HCT116 (cell line): ENCODE measurements around the gene ACTBL2.

Experiments used
- EGR1 ChIP-seq: IDR thresholded peaks from 2 replicates; pipeline ENCODE4 v1.6.1; 2012; ENCODE audit warnings: low read depth
- EZH2 ChIP-seq: fragments of 200-600 bp; sonication (generic); IDR thresholded peaks from 2 replicates; pipeline ENCODE4 v1.6.1; 2017; ENCODE audit warnings: antibody characterized with exemption, mixed run types
- EZH2phosphoT487 ChIP-seq: fragments of 200-600 bp; IDR thresholded peaks from 2 replicates; pipeline ENCODE4 v1.6.1; 2018; ENCODE audit warnings: antibody characterized with exemption, borderline replicate concordance
- JUND ChIP-seq: IDR thresholded peaks from 2 replicates; pipeline ENCODE4 v1.6.1; 2012
- MAX ChIP-seq: IDR thresholded peaks from 2 replicates; pipeline ENCODE4 v1.6.1; 2012
- POLR2A ChIP-seq: IDR thresholded peaks from 2 replicates; pipeline ENCODE4 v1.7.0; 2011; ENCODE audit warnings: borderline replicate concordance; ENCODE audit not compliant: insufficient read depth, insufficient read length; ENCODE audit errors: extremely low read depth
- POLR2AphosphoS5 ChIP-seq: IDR thresholded peaks from 2 replicates; pipeline ENCODE4 v1.6.1; 2011; ENCODE audit warnings: mild to moderate bottlenecking, low read depth, low read length, moderate library complexity
- SIN3A ChIP-seq: IDR thresholded peaks from 2 replicates; pipeline ENCODE4 v1.6.1; 2012; ENCODE audit warnings: low read depth
- ZFX ChIP-seq: fragments of 450-650 bp; IDR thresholded peaks from 2 replicates; pipeline ENCODE4 v1.6.1; 2017
- ZNF274 ChIP-seq: fragments of 200-500 bp; sonication (Bioruptor generic); IDR thresholded peaks from 2 replicates; pipeline ENCODE4 v1.6.1; 2014; ENCODE audit warnings: mild to moderate bottlenecking, low read depth, low read length, inconsistent platforms
- TF ChIP-seq, protein P1 (sequence below), 3 experiments: fragments of 200-600 bp in 1 of 3; sonication (generic) in 1 of 3; IDR thresholded peaks in 2 of 3; conservative IDR thresholded peaks in 1 of 3; 2 replicates each; pipeline ENCODE4 v1.5.1; 2012 to 2017; ENCODE audit warnings: low read depth in 2 of 3, low read length in 2 of 3, antibody characterized with exemption in 1 of 3, borderline replicate concordance in 1 of 3, control low read depth in 1 of 3, mild to moderate bottlenecking in 1 of 3, mixed read lengths in 1 of 3, mixed run types in 1 of 3, moderate library complexity in 1 of 3; ENCODE audit not compliant: insufficient read depth in 1 of 3
- TF ChIP-seq, protein P2 (sequence below): IDR thresholded peaks from 2 replicates; pipeline ENCODE4 v1.6.1; 2012; ENCODE audit warnings: low read depth

- no peak for TF ChIP-seq EZH2
- TF ChIP-seq POLR2AphosphoS5, result no peak
- TF ChIP-seq, protein P1, sequence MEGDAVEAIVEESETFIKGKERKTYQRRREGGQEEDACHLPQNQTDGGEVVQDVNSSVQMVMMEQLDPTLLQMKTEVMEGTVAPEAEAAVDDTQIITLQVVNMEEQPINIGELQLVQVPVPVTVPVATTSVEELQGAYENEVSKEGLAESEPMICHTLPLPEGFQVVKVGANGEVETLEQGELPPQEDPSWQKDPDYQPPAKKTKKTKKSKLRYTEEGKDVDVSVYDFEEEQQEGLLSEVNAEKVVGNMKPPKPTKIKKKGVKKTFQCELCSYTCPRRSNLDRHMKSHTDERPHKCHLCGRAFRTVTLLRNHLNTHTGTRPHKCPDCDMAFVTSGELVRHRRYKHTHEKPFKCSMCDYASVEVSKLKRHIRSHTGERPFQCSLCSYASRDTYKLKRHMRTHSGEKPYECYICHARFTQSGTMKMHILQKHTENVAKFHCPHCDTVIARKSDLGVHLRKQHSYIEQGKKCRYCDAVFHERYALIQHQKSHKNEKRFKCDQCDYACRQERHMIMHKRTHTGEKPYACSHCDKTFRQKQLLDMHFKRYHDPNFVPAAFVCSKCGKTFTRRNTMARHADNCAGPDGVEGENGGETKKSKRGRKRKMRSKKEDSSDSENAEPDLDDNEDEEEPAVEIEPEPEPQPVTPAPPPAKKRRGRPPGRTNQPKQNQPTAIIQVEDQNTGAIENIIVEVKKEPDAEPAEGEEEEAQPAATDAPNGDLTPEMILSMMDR (IDR thresholded peaks at IDR 0.05 in 2 of 3, conservative IDR thresholded peaks at IDR 0.05 in 1 of 3; ENCODE audit: borderline replicate concordance in 1 of 3, insufficient read depth in 1 of 3, low read depth in 2 of 3, low read length in 2 of 3), result no peak
- no peak for TF ChIP-seq EGR1
- no peak for TF ChIP-seq POLR2A
- no peak for TF ChIP-seq ZNF274
- no peak for TF ChIP-seq ZFX
- TF ChIP-seq, protein P2, sequence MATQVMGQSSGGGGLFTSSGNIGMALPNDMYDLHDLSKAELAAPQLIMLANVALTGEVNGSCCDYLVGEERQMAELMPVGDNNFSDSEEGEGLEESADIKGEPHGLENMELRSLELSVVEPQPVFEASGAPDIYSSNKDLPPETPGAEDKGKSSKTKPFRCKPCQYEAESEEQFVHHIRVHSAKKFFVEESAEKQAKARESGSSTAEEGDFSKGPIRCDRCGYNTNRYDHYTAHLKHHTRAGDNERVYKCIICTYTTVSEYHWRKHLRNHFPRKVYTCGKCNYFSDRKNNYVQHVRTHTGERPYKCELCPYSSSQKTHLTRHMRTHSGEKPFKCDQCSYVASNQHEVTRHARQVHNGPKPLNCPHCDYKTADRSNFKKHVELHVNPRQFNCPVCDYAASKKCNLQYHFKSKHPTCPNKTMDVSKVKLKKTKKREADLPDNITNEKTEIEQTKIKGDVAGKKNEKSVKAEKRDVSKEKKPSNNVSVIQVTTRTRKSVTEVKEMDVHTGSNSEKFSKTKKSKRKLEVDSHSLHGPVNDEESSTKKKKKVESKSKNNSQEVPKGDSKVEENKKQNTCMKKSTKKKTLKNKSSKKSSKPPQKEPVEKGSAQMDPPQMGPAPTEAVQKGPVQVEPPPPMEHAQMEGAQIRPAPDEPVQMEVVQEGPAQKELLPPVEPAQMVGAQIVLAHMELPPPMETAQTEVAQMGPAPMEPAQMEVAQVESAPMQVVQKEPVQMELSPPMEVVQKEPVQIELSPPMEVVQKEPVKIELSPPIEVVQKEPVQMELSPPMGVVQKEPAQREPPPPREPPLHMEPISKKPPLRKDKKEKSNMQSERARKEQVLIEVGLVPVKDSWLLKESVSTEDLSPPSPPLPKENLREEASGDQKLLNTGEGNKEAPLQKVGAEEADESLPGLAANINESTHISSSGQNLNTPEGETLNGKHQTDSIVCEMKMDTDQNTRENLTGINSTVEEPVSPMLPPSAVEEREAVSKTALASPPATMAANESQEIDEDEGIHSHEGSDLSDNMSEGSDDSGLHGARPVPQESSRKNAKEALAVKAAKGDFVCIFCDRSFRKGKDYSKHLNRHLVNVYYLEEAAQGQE, result no peak
- TF ChIP-seq JUND, result no peak
- TF ChIP-seq SIN3A, result no peak
- TF ChIP-seq MAX, result no peak
- no peak for TF ChIP-seq EZH2phosphoT487
Observed at GRCh38 chr5:57508211-57508610, 25.6 kb upstream of the ACTBL2 start.
